GM12872 (cell line): ENCODE data around the gene HOOK1.

ENCODE experiments used
- TF ChIP-seq, protein P1 (sequence below): IDR thresholded peaks from 3 replicates; pipeline ENCODE4 v1.5.1; 2011; ENCODE audit warnings: low read depth, mild to moderate bottlenecking, low read length, moderate library complexity; ENCODE audit not compliant: insufficient read depth

Gene HOOK1

DNA sequence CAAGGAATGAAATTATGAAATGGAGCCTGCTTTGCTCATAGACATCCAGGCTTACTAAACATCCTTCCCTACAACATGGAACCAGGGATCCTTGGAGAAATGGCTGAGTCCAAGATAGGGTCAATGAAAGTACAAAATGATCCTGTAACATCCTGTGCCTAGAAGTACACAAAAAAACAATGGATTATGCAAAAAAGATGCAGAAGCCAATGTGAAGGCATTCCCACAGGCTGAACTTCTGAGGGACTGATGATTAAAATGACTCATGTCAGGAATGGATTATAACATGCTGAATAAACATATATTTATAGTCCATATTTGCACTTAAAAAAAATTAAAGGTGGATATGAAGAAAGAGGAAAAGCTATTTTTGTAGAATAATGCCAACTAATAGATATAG lies 10.4 kb upstream of the HOOK1 start:
- TF ChIP-seq, protein P1, sequence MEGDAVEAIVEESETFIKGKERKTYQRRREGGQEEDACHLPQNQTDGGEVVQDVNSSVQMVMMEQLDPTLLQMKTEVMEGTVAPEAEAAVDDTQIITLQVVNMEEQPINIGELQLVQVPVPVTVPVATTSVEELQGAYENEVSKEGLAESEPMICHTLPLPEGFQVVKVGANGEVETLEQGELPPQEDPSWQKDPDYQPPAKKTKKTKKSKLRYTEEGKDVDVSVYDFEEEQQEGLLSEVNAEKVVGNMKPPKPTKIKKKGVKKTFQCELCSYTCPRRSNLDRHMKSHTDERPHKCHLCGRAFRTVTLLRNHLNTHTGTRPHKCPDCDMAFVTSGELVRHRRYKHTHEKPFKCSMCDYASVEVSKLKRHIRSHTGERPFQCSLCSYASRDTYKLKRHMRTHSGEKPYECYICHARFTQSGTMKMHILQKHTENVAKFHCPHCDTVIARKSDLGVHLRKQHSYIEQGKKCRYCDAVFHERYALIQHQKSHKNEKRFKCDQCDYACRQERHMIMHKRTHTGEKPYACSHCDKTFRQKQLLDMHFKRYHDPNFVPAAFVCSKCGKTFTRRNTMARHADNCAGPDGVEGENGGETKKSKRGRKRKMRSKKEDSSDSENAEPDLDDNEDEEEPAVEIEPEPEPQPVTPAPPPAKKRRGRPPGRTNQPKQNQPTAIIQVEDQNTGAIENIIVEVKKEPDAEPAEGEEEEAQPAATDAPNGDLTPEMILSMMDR: no peak

- TF ChIP-seq, protein P1: no peak
Measured at GRCh38 chr1:59805554-59805953, 9.2 kb upstream of the HOOK1 start.

GRCh38 chr1:59814180-59814900 lies 409 bp upstream of the HOOK1 start:
- TF ChIP-seq, protein P1: no peak

GRCh38 chr1:59815892-59816291 lies 1.1 kb downstream of the HOOK1 start:
- TF ChIP-seq, protein P1: no peak

GRCh38 chr1:59816318-59816878 lies 1.6 kb downstream of the HOOK1 start:
- TF ChIP-seq, protein P1: no peak

GRCh38 chr1:59819566-59820438 lies 5.1 kb downstream of the HOOK1 start:
- TF ChIP-seq, protein P1: no peak

DNA sequence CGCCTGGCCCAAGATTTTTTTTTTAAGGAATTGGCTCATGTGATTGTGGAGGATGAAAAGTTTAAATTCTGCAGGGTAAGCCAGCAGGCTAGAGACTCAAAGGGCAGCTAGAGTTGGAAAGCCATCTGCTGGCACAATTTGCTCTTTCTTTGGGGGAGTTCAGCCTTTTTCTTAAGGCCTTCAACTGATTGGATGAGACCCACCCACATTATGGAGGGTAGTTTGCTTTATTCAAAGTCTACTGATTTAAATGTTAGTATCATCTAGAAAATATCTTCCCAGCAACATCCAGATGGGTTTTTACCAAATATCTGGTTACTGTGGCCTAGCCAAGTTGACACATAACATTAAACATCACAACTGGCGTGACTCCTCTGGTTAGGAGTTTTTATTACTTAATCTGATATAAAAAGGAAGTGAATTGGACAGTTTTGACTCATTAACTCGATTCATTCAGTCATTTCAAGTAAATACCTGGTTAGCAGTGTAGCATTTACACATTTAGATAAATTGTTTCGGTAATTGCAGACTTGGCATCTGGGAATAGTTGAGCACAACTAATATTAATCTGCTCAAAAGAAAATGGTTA lies 12.4 kb downstream of the HOOK1 start:
- TF ChIP-seq, protein P1: no peak
